Nephron progenitor cell (in vitro differentiated cells): Measurements from ENCODE around the gene NAP1L1.

ENCODE experiments used
- DNase-seq: peaks from one replicate; pipeline ENCODE4 v3.0.0; 2021
- H3K27ac Mint-ChIP-seq: 2 replicates; pipeline ENCODE4 v1.8.0; 2021; ENCODE audit warnings: mild to moderate bottlenecking, moderate library complexity, mixed read lengths
- H3K27me3 Mint-ChIP-seq: 2 replicates; pipeline ENCODE4 v1.8.0; 2021; ENCODE audit warnings: mild to moderate bottlenecking, low read depth, mixed read lengths; ENCODE audit not compliant: poor library complexity
- H3K36me3 Mint-ChIP-seq: 2 replicates; pipeline ENCODE4 v1.8.0; 2021; ENCODE audit warnings: low read depth, mixed read lengths
- H3K4me1 Mint-ChIP-seq: 2 replicates; pipeline ENCODE4 v1.8.0; 2021; ENCODE audit warnings: mixed read lengths
- H3K4me3 Mint-ChIP-seq: 2 replicates; pipeline ENCODE4 v1.8.0; 2021; ENCODE audit warnings: mild to moderate bottlenecking, moderate library complexity, mixed read lengths
- H3K9me3 Mint-ChIP-seq: 2 replicates; pipeline ENCODE4 v1.8.0; 2021; ENCODE audit warnings: mild to moderate bottlenecking, moderate library complexity, mixed read lengths
- TF ChIP-seq, protein P1 (sequence below): fragments of 200-600 bp; sonication (generic); IDR thresholded peaks from 2 replicates; pipeline ENCODE4 v1.5.0; 2021; ENCODE audit warnings: antibody characterized with exemption

The NAP1L1 gene

GRCh38 chr12:76024102-76024781 is 60.2 kb downstream of the NAP1L1 start:
- Mint-ChIP-seq H3K9me3 (no peaks in the 10 kb centered on the region), H3K27ac (no peak overlapping the region), H3K4me3 (no peak overlapping the region), H3K27me3 (no peaks in the 10 kb centered on the region), H3K4me1 (peaks cover 50% of the 10 kb centered on the region), H3K36me3 (peaks cover 27% of the 10 kb centered on the region)
- TF ChIP-seq, protein P1, sequence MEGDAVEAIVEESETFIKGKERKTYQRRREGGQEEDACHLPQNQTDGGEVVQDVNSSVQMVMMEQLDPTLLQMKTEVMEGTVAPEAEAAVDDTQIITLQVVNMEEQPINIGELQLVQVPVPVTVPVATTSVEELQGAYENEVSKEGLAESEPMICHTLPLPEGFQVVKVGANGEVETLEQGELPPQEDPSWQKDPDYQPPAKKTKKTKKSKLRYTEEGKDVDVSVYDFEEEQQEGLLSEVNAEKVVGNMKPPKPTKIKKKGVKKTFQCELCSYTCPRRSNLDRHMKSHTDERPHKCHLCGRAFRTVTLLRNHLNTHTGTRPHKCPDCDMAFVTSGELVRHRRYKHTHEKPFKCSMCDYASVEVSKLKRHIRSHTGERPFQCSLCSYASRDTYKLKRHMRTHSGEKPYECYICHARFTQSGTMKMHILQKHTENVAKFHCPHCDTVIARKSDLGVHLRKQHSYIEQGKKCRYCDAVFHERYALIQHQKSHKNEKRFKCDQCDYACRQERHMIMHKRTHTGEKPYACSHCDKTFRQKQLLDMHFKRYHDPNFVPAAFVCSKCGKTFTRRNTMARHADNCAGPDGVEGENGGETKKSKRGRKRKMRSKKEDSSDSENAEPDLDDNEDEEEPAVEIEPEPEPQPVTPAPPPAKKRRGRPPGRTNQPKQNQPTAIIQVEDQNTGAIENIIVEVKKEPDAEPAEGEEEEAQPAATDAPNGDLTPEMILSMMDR: no peak
- no peak for DNase-seq

DNA sequence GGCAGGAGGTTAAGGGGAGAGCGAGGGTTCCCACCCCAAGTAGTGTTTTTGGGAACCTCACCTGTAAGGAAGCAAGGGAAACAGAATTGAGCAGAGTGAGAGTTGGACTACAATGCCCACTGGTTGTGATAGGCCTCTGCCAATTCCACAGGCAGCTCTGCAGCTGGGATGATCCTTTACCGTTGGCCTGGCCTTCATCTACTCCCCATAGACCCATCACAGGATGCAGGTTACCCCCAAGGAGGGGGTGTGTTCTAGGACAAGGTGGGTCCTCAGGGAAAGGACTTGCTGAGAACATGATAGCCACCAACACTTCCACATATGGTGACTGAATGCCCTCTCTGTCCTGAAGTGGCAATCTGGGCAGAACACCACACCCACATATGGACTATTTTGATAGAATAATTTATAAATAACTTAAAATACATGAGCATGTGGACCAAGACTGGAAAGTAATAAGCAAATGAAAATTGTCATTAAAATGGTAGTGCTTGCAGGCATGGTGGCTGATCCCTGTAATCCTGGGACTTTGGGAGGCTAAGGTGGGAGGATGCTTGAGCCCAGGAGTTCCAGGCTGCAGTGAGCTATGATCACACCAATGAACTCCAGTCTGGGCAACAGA is 61.3 kb downstream of the NAP1L1 start:
- Mint-ChIP-seq H3K27me3 (no peaks in the 10 kb centered on the region), H3K27ac (no peak overlapping the region), H3K4me3 (no peak overlapping the region), H3K4me1 (peaks cover 51% of the 10 kb centered on the region), H3K9me3 (no peaks in the 10 kb centered on the region), H3K36me3 (peaks cover 17% of the 10 kb centered on the region)
- TF ChIP-seq, protein P1: no peak
- no peak for DNase-seq

DNA sequence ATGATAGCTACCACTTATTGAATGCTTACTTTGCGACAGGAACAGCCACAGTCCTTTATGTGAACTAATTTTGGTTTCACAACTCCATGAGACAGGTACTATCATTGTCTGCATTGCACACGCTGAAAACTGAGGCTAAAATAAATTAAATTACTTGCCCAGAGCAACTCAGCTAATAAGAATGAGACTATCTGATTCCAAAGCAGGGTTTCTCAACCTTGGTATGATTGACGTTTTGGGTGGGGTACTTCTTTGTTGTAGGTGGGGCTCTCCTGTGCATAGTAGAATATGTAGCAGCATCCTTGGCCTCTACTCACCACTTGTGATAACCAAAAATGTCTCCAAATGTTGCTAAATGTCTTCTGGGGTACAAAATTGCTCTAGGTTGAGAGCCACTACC is 62.0 kb downstream of the NAP1L1 start:
- H3K4me1 Mint-ChIP-seq: peaks cover 54% of the 10 kb centered on the region
- no peak for DNase-seq
- H3K9me3 Mint-ChIP-seq: no peaks in the 10 kb centered on the region
- TF ChIP-seq, protein P1: no peak
- H3K27ac Mint-ChIP-seq: no peak overlapping the region
- no peaks in the 10 kb centered on the region for H3K27me3 Mint-ChIP-seq
- H3K4me3 Mint-ChIP-seq: no peak overlapping the region
- H3K36me3 Mint-ChIP-seq: peaks cover 16% of the 10 kb centered on the region

DNA sequence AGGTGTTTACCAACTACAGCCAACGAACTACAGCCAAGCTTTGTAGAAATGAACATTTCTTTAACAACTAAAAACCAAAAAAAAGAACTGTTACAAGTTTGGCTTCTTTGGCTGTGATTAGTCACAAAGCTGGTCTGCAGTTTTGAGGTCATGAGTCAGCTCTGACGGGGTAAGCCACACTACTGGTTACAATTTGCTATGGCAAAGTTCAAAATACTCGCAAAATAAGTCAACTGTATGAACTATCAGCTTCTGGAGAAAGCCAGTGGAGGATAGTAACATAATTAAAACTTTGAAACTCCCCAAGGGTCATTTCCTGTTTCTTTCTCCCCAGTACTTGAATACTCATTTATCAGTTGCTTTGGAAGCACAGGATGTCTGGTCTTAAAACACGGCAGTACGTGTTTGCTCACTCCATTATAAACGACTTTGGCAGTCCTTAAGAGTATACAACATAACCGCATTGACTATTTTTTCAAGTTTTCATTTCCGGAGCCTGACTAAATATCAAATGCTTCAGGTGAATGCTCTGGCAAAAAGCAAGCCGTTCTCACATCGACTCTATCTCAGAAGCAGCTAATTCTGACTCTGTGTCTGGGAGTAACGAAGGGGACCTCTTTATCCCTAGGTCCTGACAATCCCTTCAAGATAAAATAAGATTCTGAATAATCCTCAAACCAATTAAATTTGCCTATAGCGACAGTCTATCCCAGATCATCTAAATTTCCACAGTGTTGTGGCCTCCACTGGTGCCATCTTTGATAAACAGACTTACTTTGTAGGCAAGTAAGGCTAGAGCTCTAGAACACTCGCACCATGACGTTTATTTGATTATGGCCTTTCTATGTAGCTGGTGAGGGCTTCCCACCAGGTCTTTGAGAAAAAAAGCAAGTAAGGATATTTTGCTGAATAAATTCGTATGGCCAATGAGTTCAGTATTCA is 63.5 kb downstream of the NAP1L1 start:
- Mint-ChIP-seq H3K4me1 (peaks cover 39% of the 10 kb centered on the region), H3K9me3 (peaks cover 3% of the 10 kb centered on the region), H3K36me3 (peaks cover 1% of the 10 kb centered on the region), H3K27ac (peak overlapping the region; percentile 96), H3K4me3 (no peak overlapping the region), H3K27me3 (no peaks in the 10 kb centered on the region)
- no peak for DNase-seq
- TF ChIP-seq, protein P1: no peak

GRCh38 chr12:76020281-76020680 is 64.2 kb downstream of the NAP1L1 start:
- no peak overlapping the region for H3K4me3 Mint-ChIP-seq
- peaks cover 3% of the 10 kb centered on the region for H3K9me3 Mint-ChIP-seq
- no peaks in the 10 kb centered on the region for H3K36me3 Mint-ChIP-seq
- no peaks in the 10 kb centered on the region for H3K27me3 Mint-ChIP-seq
- peak overlapping the region; percentile 96 for H3K27ac Mint-ChIP-seq
- DNase-seq: no peak
- peaks cover 33% of the 10 kb centered on the region for H3K4me1 Mint-ChIP-seq
- TF ChIP-seq, protein P1: no peak
